Hepatocyte (in vitro differentiated cells): ENCODE data around the gene NSUN6. TPM values are rescaled to one million over a fixed set of nuclear protein-coding genes. Genes with fewer than 3 reads are reported as not detected.

ENCODE experiments used
- DNase-seq: peaks from one replicate; pipeline ENCODE4 v3.0.0-alpha.2; 2016; ENCODE audit warnings: low spot score
- H2AFZ ChIP-seq: fragments of 200-600 bp; sonication (generic); 2 replicates; pipeline ENCODE4 v1.6.0; 2016; ENCODE audit warnings: antibody characterized with exemption, mild to moderate bottlenecking
- H3K27ac ChIP-seq: fragments of 200-600 bp; sonication (generic); 2 replicates; pipeline ENCODE4 v1.5.1; 2016; ENCODE audit warnings: mild to moderate bottlenecking
- H3K27me3 ChIP-seq: fragments of 200-600 bp; sonication (generic); 2 replicates; pipeline ENCODE4 v1.6.1; 2016
- H3K36me3 ChIP-seq: fragments of 200-600 bp; sonication (generic); replicated peaks from 2 replicates; pipeline ENCODE4 v1.5.1; 2016; ENCODE audit warnings: low read depth; ENCODE audit not compliant: insufficient read depth
- H3K4me1 ChIP-seq: fragments of 200-600 bp; sonication (generic); 2 replicates; pipeline ENCODE4 v1.5.1; 2016; ENCODE audit warnings: mild to moderate bottlenecking, moderate library complexity; ENCODE audit not compliant: insufficient read depth
- H3K4me2 ChIP-seq: fragments of 200-600 bp; sonication (generic); 2 replicates; pipeline ENCODE4 v1.6.0; 2016
- H3K4me3 ChIP-seq: fragments of 200-600 bp; sonication (generic); 2 replicates; pipeline ENCODE4 v1.5.1; 2016; ENCODE audit warnings: mild to moderate bottlenecking
- H3K79me2 ChIP-seq: fragments of 200-600 bp; sonication (generic); 2 replicates; pipeline ENCODE4 v1.6.0; 2017; ENCODE audit warnings: mild to moderate bottlenecking
- H3K9me2 ChIP-seq: fragments of 200-600 bp; sonication (generic); replicated peaks from 2 replicates; pipeline ENCODE4 v1.6.0; 2017; ENCODE audit warnings: mild to moderate bottlenecking; ENCODE audit not compliant: insufficient read depth
- H3K9me3 ChIP-seq: fragments of 200-600 bp; sonication (generic); 2 replicates; pipeline ENCODE4 v1.5.1; 2016; ENCODE audit warnings: low read depth, mild to moderate bottlenecking
- H4K20me1 ChIP-seq: fragments of 200-600 bp; sonication (generic); 2 replicates; pipeline ENCODE4 v1.6.0; 2016; ENCODE audit warnings: mild to moderate bottlenecking; ENCODE audit not compliant: insufficient read depth, poor library complexity, severe bottlenecking
- EZH2 ChIP-seq: fragments of 200-600 bp; sonication (generic); IDR thresholded peaks from 2 replicates; pipeline ENCODE4 v1.6.1; 2016; ENCODE audit warnings: antibody characterized with exemption, mild to moderate bottlenecking, borderline replicate concordance
- EZH2phosphoT487 ChIP-seq: fragments of 200-600 bp; sonication (generic); IDR thresholded peaks from one replicate; pipeline ENCODE4 v1.6.1; 2018; ENCODE audit warnings: antibody characterized with exemption, mild to moderate bottlenecking, low read depth, moderate library complexity; ENCODE audit not compliant: unreplicated experiment, severe bottlenecking
- WGBS: methylation state at CpG from one replicate; pipeline ENCODE4 v1.1.6; 2016; ENCODE audit warnings: low lambda C conversion rate; ENCODE audit errors: missing lambda C conversion rate; 5-methylcytosine and 5-hydroxymethylcytosine counted together
- polyA plus RNA-seq: library from polyadenylated mRNA; unstranded; fragments of >200 nt; fragmentation: Nextera tagmentation; extraction: Ambion mirVana; gene quantifications from 2 replicates; pipeline ENCODE4 v1.2.1, GENCODE V29; 2016
- total RNA-seq: library from RNA; depleted of rRNA; stranded (reverse); fragments of >200 nt; gene quantifications from 2 replicates; pipeline ENCODE4 v1.2.3, GENCODE V29; 2014
- TF ChIP-seq, protein P1 (sequence below): fragments of 200-600 bp; sonication (generic); IDR thresholded peaks from 2 replicates; pipeline ENCODE4 v1.5.1; 2016; ENCODE audit warnings: antibody characterized with exemption, mild to moderate bottlenecking; ENCODE audit not compliant: poor library complexity

NSUN6 gene
- total and polyA plus RNA-seq, 2 experiments from 2014 or later = 12.2 to 14.6 TPM

DNA sequence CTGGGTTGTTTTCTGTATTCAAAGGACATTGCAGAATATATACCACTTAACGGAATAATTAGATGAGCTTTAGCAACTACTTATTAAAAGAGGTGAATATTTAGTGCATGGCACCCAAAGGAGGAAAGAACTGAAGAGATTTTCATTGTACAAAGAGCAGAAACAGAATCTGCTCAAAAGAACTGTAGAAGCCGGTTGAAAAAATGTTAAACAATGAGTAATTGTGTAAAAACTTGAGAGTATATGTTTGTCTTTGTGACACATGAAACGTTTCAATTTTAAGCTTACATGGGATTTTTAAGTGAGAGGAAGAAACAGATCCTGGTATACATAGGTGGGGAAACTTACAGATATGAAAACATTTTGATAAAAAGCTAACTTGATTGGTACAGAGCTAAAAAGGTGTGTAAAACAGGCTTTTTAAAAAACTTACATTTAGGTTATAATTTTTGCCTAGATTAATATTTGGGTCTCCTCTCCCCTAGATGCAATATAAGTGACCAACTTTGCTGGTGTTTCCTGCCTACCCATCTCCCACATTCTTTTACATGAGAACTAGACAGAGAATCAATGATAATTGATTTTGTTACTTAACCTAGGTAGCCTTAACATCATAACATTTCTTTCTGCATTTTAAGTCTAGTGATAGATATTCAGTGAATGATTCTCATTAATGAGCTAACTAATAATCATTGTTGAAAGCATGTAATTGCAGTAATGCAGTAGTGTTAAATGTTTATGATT, 14.6 kb upstream of the NSUN6 start:
- Histone ChIP-seq H3K4me2 (peak overlapping the region; percentile 33), H3K27me3 (no peaks in the 10 kb centered on the region), H3K36me3 (no peaks in the 10 kb centered on the region), H4K20me1 (peaks cover 74% of the 10 kb centered on the region), H3K27ac (peak overlapping the region; percentile 12), H3K9me2 (no peaks in the 10 kb centered on the region), H3K79me2 (peaks cover 100% of the 10 kb centered on the region), H3K9me3 (no peaks in the 10 kb centered on the region), H3K4me3 (no peak overlapping the region), H3K4me1 (peaks cover 34% of the 10 kb centered on the region), H2AFZ (no peak overlapping the region)
- no peak for DNase-seq
- WGBS = 45% methylated on average over 3 of the region's 3 CpGs
- TF ChIP-seq, protein P1, sequence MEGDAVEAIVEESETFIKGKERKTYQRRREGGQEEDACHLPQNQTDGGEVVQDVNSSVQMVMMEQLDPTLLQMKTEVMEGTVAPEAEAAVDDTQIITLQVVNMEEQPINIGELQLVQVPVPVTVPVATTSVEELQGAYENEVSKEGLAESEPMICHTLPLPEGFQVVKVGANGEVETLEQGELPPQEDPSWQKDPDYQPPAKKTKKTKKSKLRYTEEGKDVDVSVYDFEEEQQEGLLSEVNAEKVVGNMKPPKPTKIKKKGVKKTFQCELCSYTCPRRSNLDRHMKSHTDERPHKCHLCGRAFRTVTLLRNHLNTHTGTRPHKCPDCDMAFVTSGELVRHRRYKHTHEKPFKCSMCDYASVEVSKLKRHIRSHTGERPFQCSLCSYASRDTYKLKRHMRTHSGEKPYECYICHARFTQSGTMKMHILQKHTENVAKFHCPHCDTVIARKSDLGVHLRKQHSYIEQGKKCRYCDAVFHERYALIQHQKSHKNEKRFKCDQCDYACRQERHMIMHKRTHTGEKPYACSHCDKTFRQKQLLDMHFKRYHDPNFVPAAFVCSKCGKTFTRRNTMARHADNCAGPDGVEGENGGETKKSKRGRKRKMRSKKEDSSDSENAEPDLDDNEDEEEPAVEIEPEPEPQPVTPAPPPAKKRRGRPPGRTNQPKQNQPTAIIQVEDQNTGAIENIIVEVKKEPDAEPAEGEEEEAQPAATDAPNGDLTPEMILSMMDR = no peak
- TF ChIP-seq EZH2phosphoT487 = no peak
- TF ChIP-seq EZH2 = no peak

DNA sequence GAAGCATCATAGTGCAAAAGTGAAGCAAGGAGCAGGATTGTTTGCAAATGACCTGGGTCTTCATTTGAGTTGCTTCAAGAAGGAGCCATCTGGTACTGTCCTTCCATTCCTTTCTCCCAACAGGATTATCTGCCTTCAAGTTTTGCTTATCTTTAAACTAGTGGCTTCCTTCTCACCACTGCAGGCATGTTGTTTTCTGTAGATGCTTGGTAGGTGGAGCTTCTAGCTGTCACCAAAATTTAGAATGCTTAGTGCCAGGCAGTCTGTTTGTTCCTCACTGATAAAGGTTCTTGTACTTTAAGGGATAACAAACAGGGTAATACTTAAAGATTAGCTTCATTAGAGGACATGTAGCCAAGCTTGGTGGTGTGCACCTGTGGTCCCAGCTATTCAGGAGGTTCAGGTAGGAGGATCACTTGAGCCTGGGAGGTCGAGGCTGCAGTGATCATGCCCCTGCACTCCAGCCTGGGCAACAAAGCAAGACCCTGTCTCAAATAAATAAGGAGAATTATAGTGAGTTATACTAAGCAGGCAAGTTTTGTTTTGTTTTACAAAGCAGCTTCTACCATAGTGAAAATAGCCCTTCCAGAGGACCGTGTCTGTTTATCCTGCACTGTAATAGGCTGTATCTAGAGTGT, 13.6 kb upstream of the NSUN6 start:
- no peaks in the 10 kb centered on the region for H3K36me3 ChIP-seq
- peaks cover 82% of the 10 kb centered on the region for H4K20me1 ChIP-seq
- H2AFZ ChIP-seq = no peak overlapping the region
- TF ChIP-seq EZH2phosphoT487 (no peak), EZH2 (no peak)
- TF ChIP-seq, protein P1 = no peak
- no peaks in the 10 kb centered on the region for H3K9me2 ChIP-seq
- 93% methylated on average over 2 of the region's 2 CpGs for WGBS
- no peak overlapping the region for H3K27ac ChIP-seq
- no peak overlapping the region for H3K4me3 ChIP-seq
- no peak for DNase-seq
- H3K27me3 ChIP-seq = no peaks in the 10 kb centered on the region
- peaks cover 39% of the 10 kb centered on the region for H3K4me1 ChIP-seq
- H3K9me3 ChIP-seq = no peaks in the 10 kb centered on the region
- peaks cover 100% of the 10 kb centered on the region for H3K79me2 ChIP-seq
- H3K4me2 ChIP-seq = no peak overlapping the region

DNA sequence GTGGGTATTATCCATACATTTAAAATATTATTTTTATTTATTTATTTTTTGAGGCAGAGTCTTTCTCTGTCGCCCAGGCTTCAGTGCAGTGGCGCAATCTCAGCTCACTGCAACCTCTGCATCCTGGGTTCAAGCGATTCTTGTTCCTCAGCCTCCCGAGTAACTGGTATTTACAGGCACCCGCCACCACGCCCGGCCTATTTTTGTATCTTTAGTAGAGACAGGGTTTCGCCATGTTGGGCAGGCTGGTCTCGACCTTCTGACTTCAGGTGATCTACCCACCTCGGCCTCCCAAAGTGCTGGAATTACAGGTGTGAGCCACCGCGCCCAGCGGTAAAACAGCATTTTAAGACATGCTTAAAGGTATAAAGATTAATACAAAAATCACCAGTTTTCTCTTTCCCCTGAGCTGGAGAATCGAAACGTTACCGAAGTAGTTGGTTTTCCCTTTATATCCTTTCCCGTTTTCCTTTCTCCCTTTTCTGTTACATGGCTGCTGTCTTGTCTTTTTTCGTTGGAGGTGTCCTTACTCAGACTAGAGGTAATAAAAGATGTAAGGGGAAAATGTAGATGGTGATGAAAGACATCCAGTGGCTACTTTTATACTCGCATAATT, 9.5 kb upstream of the NSUN6 start:
- TF ChIP-seq EZH2phosphoT487 = no peak
- TF ChIP-seq EZH2 = no peak
- TF ChIP-seq, protein P1 = no peak
- H3K79me2 ChIP-seq = peaks cover 65% of the 10 kb centered on the region

More for the DNA sequence above, 9.5 kb upstream of the NSUN6 start:
- peak overlapping the region; percentile 79 for H3K4me2 ChIP-seq
- H2AFZ ChIP-seq = no peak overlapping the region
- no peaks in the 10 kb centered on the region for H3K27me3 ChIP-seq
- H3K27ac ChIP-seq = peak overlapping the region; percentile 99
- peaks cover 57% of the 10 kb centered on the region for H4K20me1 ChIP-seq
- H3K4me1 ChIP-seq = peaks cover 17% of the 10 kb centered on the region
- peak overlapping the region; percentile 82 for H3K4me3 ChIP-seq
- 88% methylated on average over 19 of the region's 19 CpGs for WGBS
- H3K36me3 ChIP-seq = no peaks in the 10 kb centered on the region
- no peak for DNase-seq
- no peaks in the 10 kb centered on the region for H3K9me2 ChIP-seq
- H3K9me3 ChIP-seq = no peaks in the 10 kb centered on the region
